PC-3 (cell line): Measurements from ENCODE around the gene CAPN5. TPM values are rescaled to one million over a fixed set of nuclear protein-coding genes. Genes with fewer than 3 reads are reported as not detected.
"Not testable (repeated sequence)": the region's sequence is repeated elsewhere in the genome, so short reads cannot be mapped to it uniquely, and the experiment has no call there.

Source experiments
- ATAC-seq: fragments of 200-7000 bp; cut with Tn5 transposase; 2 replicates; pipeline ENCODE4 v1.9.1; 2020; ENCODE audit warnings: mild to moderate bottlenecking, moderate library complexity
- BruUV-seq: library from RNA; stranded (reverse); fragments of 400-500 nt; replicated peaks from 2 replicates; lab custom pipeline; 2021; lab: Mats Ljungman, UMichigan
- CTCF ChIA-PET: fragments of 300-600 bp; sonication (Branson Sonifier 250); formaldehyde crosslinking; loops from one replicate; lab custom pipeline; 2022; ENCODE audit warnings: antibody characterized with exemption; lab: Charles Lee
- POLR2A ChIA-PET: fragments of 300-600 bp; sonication (Branson Sonifier 250); formaldehyde crosslinking; loops from one replicate; lab custom pipeline; 2022; ENCODE audit warnings: antibody characterized with exemption; ENCODE audit not compliant: unreplicated experiment; lab: Charles Lee
- DNase-seq: peaks from one replicate; pipeline ENCODE4 v3.0.0-alpha.2; 2015
- H2AFZ ChIP-seq: fragments of 300-600 bp; sonication (generic); 2 replicates; pipeline ENCODE4 v1.6.0; 2016; ENCODE audit warnings: antibody characterized with exemption, low read length
- H3F3A ChIP-seq: fragments of 300-600 bp; sonication (generic); one replicate; pipeline ENCODE4 v1.6.0; 2017; ENCODE audit warnings: antibody characterized with exemption, low read length, control low read depth, mild to moderate bottlenecking; ENCODE audit not compliant: unreplicated experiment
- H3K27ac ChIP-seq: fragments of 300-600 bp; sonication (generic); 2 replicates; pipeline ENCODE4 v1.5.1; 2016; ENCODE audit warnings: mild to moderate bottlenecking, low read length
- H3K27me3 ChIP-seq: fragments of 300-600 bp; sonication (generic); 2 replicates; pipeline ENCODE4 v1.6.1; 2016; ENCODE audit warnings: low read length, mixed read lengths
- H3K36me3 ChIP-seq: fragments of 300-600 bp; sonication (generic); 2 replicates; pipeline ENCODE4 v1.6.1; 2016; ENCODE audit warnings: low read depth, mixed run types, low read length, mixed read lengths
- H3K4me1 ChIP-seq: fragments of 300-600 bp; sonication (generic); 2 replicates; pipeline ENCODE4 v1.5.1; 2016; ENCODE audit warnings: low read length; ENCODE audit not compliant: insufficient read depth
- H3K4me2 ChIP-seq: fragments of 300-600 bp; sonication (generic); 2 replicates; pipeline ENCODE4 v1.6.0; 2016; ENCODE audit warnings: low read length
- H3K4me3 ChIP-seq: fragments of 300-600 bp; sonication (generic); 2 replicates; pipeline ENCODE4 v1.5.1; 2016; ENCODE audit warnings: mild to moderate bottlenecking, low read length, mixed read lengths
- H3K79me2 ChIP-seq: fragments of 300-600 bp; sonication (generic); 2 replicates; pipeline ENCODE4 v1.6.1; 2017; ENCODE audit warnings: low read length, mixed read lengths
- H3K9ac ChIP-seq: fragments of 300-600 bp; sonication (generic); 2 replicates; pipeline ENCODE4 v1.6.0; 2016; ENCODE audit warnings: mild to moderate bottlenecking, low read length
- H3K9me2 ChIP-seq: fragments of 300-600 bp; sonication (generic); replicated peaks from 2 replicates; pipeline ENCODE4 v1.6.1; 2016; ENCODE audit warnings: mixed run types, low read length, mixed read lengths
- H3K9me3 ChIP-seq: fragments of 300-600 bp; sonication (generic); 2 replicates; pipeline ENCODE4 v1.6.1; 2016; ENCODE audit warnings: low read length, mixed read lengths
- H4K20me1 ChIP-seq: fragments of 300-600 bp; sonication (generic); 2 replicates; pipeline ENCODE4 v1.6.1; 2016; ENCODE audit warnings: low read length, mixed read lengths
- CTCF ChIP-seq: fragments of 300-600 bp; sonication (generic); conservative IDR thresholded peaks from 2 replicates; pipeline ENCODE4 v1.5.1; 2017; ENCODE audit warnings: antibody characterized with exemption, low read depth, mild to moderate bottlenecking, low read length
- EZH2 ChIP-seq: fragments of 300-600 bp; sonication (generic); IDR thresholded peaks from one replicate; pipeline ENCODE4 v1.6.1; 2017; ENCODE audit warnings: antibody characterized with exemption, mild to moderate bottlenecking, low read length; ENCODE audit not compliant: unreplicated experiment
- EZH2phosphoT487 ChIP-seq: fragments of 300-600 bp; sonication (generic); IDR thresholded peaks from 2 replicates; pipeline ENCODE4 v1.6.1; 2018; ENCODE audit warnings: mild to moderate bottlenecking, antibody characterized with exemption, low read length, borderline replicate concordance
- intact Hi-C: fragments of 100-400 bp; cut with micrococcal nuclease; formaldehyde crosslinking; loops from 2 replicates; pipeline ENCODE4 v1.9.0; 2023
- total RNA-seq: library from RNA; depleted of rRNA; stranded (reverse); fragments of >200 nt; gene quantifications from 2 replicates; pipeline ENCODE4 v1.2.3, GENCODE V29; 2014

Gene CAPN5
- total RNA-seq, 1 experiment from 2014 or later: 6.3 TPM

GRCh38 chr11:77046060-77046501 is 20.7 kb upstream of the CAPN5 start:
- CTCF ChIA-PET: interaction anchor here (0.8 to 2.2 kb wide), 4 partner anchors 19 to 312 kb away, joined by 5 to 24 read pairs (median 5); no protein-coding TSS in a partner anchor
- Histone ChIP-seq H3K4me3 (peak overlapping the region; percentile 64), H2AFZ (peak overlapping the region; percentile 93), H3K4me2 (peak overlapping the region; percentile 89), H4K20me1 (no peaks in the 10 kb centered on the region), H3K9ac (peak overlapping the region; percentile 9; the same call in 1 of the 2 replicates), H3K79me2 (no peaks in the 10 kb centered on the region), H3K36me3 (no peaks in the 10 kb centered on the region), H3K27ac (no peak overlapping the region), H3F3A (no peaks in the 10 kb centered on the region), H3K9me3 (no peaks in the 10 kb centered on the region), H3K4me1 (peaks cover 16% of the 10 kb centered on the region; the same call in 1 of the 2 replicates), H3K27me3 (no peaks in the 10 kb centered on the region), H3K9me2 (no peaks in the 10 kb centered on the region)
- DNase-seq: peak; percentile 81
- ATAC-seq: peak; percentile 77
- BruUV-seq: no TSS peak
- POLR2A ChIA-PET: no interaction called here
- TF ChIP-seq EZH2phosphoT487 (no peak), CTCF (peak; percentile 100), EZH2 (no peak)
- intact Hi-C loops: loop anchor here (1.0 to 2.0 kb wide), 3 partner anchors 15 to 311 kb away; no protein-coding TSS in a partner anchor

- TF ChIP-seq EZH2 (no peak), EZH2phosphoT487 (no peak), CTCF (peak; percentile 76)
- no peaks in the 10 kb centered on the region for H3K9me2 ChIP-seq
- no peaks in the 10 kb centered on the region for H3K27me3 ChIP-seq
- no peaks in the 10 kb centered on the region for H3K9me3 ChIP-seq
- CTCF ChIA-PET: interaction anchor here (0.5 to 2.8 kb wide), 27 partner anchors 15 to 1328 kb away, joined by 3 to 137 read pairs (median 5); partner anchors contain the start of gene CAPN5
- POLR2A ChIA-PET: interaction anchor here (0.6 to 0.7 kb wide), 4 partner anchors 43 to 541 kb away, joined by 4 to 9 read pairs (median 7); no protein-coding TSS in a partner anchor
- H3K4me1 ChIP-seq: peaks cover 16% of the 10 kb centered on the region; the same call in 1 of the 2 replicates
- ATAC-seq (peak; percentile 82), DNase-seq (peak; percentile 99)
- H3K4me2 ChIP-seq: peak overlapping the region; percentile 95
- H3F3A ChIP-seq: no peaks in the 10 kb centered on the region
- H3K79me2 ChIP-seq: no peaks in the 10 kb centered on the region
- no peaks in the 10 kb centered on the region for H4K20me1 ChIP-seq
- H2AFZ ChIP-seq: peak overlapping the region; percentile 83
- H3K27ac ChIP-seq: no peak overlapping the region
- H3K36me3 ChIP-seq: no peaks in the 10 kb centered on the region
- peak overlapping the region; percentile 71 for H3K4me3 ChIP-seq
- intact Hi-C loops: loop anchor here (1.0 to 2.0 kb wide), 8 partner anchors 14 to 312 kb away; no protein-coding TSS in a partner anchor
- H3K9ac ChIP-seq: peak overlapping the region; percentile 27; the same call in 1 of the 2 replicates
- no TSS peak for BruUV-seq
Observed at GRCh38 chr11:77047007-77047927, 19.5 kb upstream of the CAPN5 start.

GRCh38 chr11:77047928-77048446 is 18.8 kb upstream of the CAPN5 start:
- intact Hi-C loops: loop anchor here (1.0 to 2.0 kb wide), 8 partner anchors 13 to 313 kb away; no protein-coding TSS in a partner anchor
- not testable (repeated sequence) for H3K79me2 ChIP-seq, H3F3A ChIP-seq, H3K4me3 ChIP-seq, H4K20me1 ChIP-seq, H3K27me3 ChIP-seq, ATAC-seq, BruUV-seq, H3K9me2 ChIP-seq, DNase-seq, H3K36me3 ChIP-seq, H3K9ac ChIP-seq, H3K9me3 ChIP-seq, H3K27ac ChIP-seq, H2AFZ ChIP-seq, H3K4me2 ChIP-seq
- H3K4me1 ChIP-seq: peaks cover 16% of the 10 kb centered on the region; the same call in 1 of the 2 replicates
- CTCF ChIA-PET: interaction anchor here (0.6 to 2.8 kb wide), 24 partner anchors 15 to 1328 kb away, joined by 3 to 137 read pairs (median 5); partner anchors contain the start of gene CAPN5
- POLR2A ChIA-PET: interaction anchor here (0.6 to 0.7 kb wide), 3 partner anchors 42 to 44 kb away, joined by 4 to 9 read pairs (median 5); no protein-coding TSS in a partner anchor
